Raji (cell line): ENCODE data around the gene HOXD4.

Source experiments
- POLR2A ChIP-seq: IDR thresholded peaks from 2 replicates; pipeline ENCODE4 v1.6.1; 2011; ENCODE audit warnings: low read depth, low read length, control low read depth; ENCODE audit not compliant: insufficient read depth

The HOXD4 gene

DNA sequence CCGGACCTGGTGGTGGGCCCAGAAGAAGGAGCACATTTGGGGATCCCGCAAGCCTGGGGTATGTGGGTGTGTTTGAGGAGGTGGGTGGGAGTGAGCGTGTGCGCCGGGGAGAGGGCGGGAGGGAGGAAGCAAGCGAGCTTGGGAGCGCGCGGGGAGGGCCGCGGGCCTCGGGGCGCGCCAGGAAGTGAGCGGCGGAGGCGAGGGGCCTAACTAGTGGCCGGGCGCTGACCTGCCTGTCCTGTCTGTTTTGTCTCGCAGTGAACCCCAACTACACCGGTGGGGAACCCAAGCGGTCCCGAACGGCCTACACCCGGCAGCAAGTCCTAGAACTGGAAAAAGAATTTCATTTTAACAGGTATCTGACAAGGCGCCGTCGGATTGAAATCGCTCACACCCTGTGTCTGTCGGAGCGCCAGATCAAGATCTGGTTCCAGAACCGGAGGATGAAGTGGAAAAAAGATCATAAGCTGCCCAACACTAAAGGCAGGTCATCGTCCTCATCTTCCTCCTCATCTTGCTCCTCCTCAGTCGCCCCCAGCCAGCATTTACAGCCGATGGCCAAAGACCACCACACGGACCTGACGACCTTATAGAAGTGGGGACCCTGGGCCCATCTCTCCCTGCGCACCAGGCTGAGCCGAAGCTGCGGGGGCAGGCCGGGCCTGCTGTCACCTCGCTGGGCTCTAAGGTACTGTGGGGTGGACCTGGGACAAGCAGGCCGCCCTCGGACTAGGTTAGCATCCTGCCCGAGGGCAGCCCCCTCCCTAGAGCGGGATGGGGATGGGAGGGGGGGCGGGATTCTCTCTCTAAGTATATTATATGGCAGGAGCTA is 1.2 kb downstream of the HOXD4 start:
- TF ChIP-seq POLR2A: no peak

DNA sequence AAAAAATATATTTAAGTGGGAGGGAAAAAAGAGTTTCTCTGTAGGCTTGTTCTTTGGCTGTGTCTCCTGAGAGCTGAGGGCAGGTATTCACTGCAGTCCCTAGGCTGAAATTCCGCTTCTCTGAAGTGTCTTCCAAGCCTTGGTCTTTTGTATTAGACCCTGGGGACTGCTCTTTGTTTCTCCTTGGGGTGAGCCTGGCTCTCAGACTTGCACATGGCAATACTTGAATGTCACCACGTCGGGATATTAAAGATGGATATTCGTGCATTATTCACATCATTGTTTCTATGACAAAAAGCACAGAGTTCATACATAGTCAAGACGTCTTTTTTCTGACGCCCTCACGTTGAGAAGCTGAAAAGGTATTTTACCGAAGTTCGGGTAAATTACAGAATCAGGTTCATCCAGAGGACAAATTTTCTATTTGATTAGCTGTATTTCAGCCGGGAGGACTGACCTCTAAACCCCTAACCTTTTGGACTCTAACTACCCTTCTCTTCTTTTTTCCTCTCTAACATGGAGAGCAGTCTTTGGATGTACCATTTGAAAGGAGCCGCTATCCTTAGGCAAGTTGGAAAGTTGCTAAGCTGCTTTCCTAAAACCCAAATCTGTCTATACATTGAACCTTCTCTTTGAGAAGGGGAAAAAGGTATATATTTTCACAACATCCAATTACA is 3.4 kb downstream of the HOXD4 start:
- no peak for TF ChIP-seq POLR2A

DNA sequence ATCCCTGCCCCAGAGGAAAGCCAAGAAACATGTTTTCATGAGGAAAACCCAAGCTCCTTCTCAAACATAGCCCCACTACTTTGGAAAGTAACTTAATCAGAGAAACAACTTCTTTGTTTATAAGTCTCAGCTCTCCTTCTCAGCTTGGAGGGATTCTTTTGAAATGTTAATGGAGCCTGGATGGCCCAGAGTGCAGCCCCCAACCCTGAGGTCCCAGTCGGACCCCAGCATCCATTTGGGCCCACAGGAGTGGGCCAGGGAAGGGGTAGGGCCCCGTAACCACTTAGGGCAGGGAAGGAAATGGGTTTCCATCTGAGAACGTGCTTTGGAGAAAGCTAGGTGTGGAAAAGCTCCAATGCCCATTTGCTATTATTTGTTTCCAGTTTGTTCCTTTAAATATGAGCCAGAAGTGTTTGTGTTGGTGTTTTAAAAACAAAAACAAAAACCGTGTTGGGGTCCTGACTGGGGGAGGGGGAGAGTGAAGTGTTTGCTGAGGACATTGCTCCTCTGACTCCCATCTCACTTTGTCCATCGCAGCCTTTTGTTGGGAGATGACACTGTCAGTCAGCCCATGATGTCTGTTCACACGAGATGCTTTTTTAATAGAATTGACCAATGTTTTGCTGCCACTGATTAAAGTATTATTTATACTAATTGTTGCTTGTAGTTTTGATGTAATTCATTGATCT is 4.2 kb downstream of the HOXD4 start:
- TF ChIP-seq POLR2A: no peak

DNA sequence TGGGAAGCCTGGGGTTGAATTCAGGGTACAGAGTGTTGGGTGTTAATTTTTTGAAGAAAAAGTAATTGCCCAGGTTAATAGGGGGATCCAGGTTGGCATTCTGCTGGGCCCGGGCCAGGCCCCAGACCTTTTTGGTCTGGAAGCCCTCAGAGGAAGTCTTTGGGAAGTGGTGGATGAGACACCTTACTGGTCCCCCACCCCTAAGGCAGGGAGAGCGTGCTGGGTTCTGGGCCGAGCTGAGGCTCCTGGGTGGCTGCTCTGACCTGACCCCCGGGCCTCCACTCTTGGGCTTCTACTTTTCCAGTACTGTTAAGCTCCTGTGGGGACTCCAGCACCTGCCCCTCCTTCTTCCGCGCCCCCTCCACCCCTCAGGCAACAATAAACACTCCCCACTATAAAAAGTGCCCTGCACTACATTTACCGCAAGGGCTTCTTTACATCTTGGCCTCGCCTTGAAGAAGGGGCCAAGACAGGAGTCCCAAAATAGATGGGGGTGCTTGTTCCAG is 5.0 kb downstream of the HOXD4 start:
- no peak for TF ChIP-seq POLR2A

DNA sequence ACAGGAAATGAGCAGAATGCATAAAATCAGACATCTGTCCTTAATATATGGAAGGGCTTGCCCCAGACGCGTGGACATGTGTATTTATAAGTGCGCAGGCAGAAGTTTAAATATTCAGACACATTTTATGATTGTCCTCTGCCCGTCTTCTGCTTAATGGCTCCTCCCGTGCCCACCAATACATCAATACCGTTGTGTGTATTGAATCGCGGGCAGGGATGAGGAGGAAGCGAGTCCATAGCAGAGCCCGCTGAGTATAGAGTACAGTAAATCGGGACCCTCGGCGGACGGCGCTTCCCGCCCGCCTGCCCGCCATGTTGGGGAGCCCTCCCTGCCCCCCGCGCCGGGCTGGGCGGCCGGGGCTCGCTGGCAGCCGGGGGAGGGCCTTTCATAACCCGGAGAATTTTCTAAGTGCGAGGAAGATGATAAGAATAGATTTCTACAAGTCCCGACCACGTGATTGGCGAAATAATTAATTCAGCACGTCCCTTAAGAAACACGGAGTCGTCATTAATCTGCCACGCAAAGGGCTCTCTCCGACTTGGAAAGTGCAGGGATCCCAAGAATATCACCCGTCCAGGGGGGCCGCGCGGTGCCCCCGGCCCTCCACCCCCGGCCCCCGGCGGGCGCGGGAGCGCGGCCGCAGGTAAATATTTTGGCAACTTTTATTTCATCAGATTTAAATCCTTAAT is 5.6 kb downstream of the HOXD4 start, which contains the start of gene HOXD3:
HOXD3 (plus strand) TSS at position 501 of the 692 bp plus-strand sequence. CDS start 11,808 bp downstream, outside the sequence.
- TF ChIP-seq POLR2A: no peak

GRCh38 chr2:176157499-176158185 is 6.3 kb downstream of the HOXD4 start:
- no peak for TF ChIP-seq POLR2A

DNA sequence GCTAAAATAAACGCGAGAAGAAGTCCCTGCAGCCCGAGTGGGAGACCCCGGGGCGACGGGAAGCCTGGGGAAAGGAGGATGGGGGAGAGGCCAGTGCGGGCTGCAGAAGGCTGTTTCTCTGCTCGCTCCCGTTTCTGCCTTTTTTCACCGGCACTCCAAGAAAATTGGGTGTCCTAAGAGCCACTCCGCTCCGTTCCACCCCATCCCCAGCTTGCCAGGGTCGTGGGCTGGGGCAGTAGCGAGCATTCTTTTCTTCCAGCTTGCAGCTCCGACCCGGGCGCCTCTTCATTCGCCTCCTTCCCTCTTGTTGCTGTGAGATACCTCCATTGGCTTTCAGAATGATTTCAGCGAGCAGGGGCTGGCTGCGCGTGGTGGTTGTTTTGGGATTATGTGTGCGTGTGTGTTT is 6.8 kb downstream of the HOXD4 start:
- no peak for TF ChIP-seq POLR2A

- TF ChIP-seq POLR2A: no peak
Measured at GRCh38 chr2:176158855-176159662, 7.7 kb downstream of the HOXD4 start.

GRCh38 chr2:176159663-176160250 is 8.4 kb downstream of the HOXD4 start:
- no peak for TF ChIP-seq POLR2A

- TF ChIP-seq POLR2A: no peak
Measured at GRCh38 chr2:176160251-176160985, 9.1 kb downstream of the HOXD4 start.

DNA sequence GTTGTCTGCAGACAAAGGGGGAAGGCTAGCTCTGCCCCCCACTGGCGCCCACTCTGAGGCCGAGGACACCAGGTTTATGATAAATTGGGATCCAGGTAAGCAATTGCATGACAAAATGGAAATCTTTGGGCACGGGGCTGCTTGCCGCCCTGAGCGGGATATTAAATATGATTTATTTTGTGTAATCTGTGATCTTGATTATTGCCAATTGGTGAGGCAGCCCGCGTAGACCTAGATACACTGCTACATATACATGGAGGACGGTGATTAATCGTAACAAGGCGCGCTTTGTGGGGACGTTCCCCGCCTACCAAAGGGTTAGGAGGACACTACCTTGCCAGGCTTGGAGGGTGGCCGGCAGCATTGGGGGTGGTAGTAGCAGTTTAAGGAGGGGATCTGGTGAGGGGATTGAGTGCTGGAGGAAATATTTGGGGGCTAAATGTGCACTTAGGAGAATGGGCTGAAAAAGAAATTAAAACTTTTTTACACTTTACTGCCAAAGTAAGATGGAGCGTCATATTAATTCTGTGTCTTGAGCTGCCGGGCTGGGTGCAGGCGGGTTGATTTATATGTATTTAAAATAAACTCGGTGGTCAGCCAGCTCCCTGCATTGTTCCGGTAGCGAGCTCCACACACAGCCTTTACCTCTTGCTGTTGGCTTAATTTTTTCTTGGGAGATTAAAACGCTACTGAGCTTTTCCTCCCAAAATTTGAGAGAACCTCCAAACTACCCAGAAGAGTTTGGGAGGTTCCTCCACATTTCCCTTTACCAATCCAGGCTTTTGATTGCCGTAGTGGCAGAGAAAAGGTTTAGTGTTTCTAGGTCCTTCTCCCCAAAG is 9.9 kb downstream of the HOXD4 start:
- TF ChIP-seq POLR2A: no peak
